ENCODE results near the gene GP1BA.

Gene GP1BA

DNA sequence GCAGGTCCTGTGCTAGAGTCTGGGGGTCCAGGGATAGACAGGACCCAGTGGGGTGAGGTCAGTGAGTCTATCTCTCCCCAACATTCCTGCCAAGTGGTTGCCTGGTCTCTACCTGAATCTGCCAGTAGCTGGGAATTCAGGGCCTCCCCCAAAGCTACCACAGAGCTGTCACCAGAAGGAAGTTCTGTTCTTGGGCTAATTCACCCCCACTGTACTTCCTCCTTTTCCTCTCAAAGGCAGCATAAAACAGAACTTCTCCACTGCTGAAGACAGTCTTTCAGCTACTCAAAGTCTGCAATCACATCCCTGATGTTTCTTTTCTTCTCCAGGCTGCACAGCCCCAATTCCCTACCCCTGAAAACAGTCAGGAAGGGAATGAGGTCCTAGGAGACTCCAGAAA, 46.6 kb downstream of the GP1BA start:
- DNase-seq: no peak

DNA sequence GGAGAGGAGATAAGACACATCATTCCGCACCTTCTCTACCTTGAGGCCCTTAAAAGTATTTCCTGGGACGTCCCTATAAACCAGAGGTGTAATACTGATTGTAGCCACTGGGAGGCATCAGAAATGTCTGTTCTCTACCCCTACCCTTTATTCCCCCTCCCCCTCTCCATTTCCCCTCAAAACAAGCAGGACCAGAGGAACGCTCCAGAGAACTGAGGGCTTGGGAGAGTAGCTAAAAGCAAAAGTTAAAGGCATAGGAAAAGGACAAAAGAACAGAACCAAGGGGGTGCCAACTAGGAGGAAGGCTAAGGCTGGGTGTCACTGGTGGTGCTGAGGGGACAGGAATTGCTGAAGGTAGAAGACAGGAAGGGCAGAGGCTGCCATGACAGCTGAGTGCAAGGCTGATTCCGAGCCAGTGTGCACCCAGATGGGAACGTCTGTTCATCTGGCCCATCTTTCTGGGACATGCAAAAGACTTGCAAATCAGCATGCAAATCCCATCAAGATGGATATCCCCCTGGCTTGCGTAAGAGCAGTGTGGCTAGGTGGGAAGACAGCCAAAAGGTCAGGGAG, 48.7 kb downstream of the GP1BA start:
- DNase-seq: peak; percentile 32 to 79

DNA sequence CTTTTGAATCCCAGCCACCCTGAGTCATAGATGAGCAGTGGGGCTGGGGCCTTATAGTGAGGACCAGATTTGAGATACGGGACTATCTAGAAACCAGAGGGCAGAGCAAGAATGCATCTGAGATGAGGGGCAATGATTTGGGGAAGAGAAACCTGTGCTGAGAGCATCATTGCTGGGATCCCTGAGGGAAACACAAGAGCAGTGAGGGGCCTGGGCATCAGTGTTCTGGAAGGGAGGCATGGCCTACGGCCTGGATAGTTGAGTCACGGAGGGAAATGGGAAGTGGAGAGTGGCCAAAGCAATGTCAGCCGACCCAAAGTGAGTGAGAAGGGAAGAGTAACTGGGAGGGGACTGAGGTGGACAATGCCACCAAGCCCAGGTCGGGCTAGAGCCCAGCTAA, 50.2 kb downstream of the GP1BA start:
- no peak for DNase-seq

Data from CD4-positive, alpha-beta T cell treated with Interferon alpha-2 for 1 hour (primary cell).